PC-3 (cell line): ENCODE measurements around the gene C11orf21.

Experiments used
- CTCF ChIP-seq: fragments of 300-600 bp; sonication (generic); conservative IDR thresholded peaks from 2 replicates; pipeline ENCODE4 v1.5.1; 2017; ENCODE audit warnings: antibody characterized with exemption, low read depth, mild to moderate bottlenecking, low read length
- EZH2 ChIP-seq: fragments of 300-600 bp; sonication (generic); IDR thresholded peaks from one replicate; pipeline ENCODE4 v1.6.1; 2017; ENCODE audit warnings: antibody characterized with exemption, mild to moderate bottlenecking, low read length; ENCODE audit not compliant: unreplicated experiment
- EZH2phosphoT487 ChIP-seq: fragments of 300-600 bp; sonication (generic); IDR thresholded peaks from 2 replicates; pipeline ENCODE4 v1.6.1; 2018; ENCODE audit warnings: mild to moderate bottlenecking, antibody characterized with exemption, low read length, borderline replicate concordance

DNA sequence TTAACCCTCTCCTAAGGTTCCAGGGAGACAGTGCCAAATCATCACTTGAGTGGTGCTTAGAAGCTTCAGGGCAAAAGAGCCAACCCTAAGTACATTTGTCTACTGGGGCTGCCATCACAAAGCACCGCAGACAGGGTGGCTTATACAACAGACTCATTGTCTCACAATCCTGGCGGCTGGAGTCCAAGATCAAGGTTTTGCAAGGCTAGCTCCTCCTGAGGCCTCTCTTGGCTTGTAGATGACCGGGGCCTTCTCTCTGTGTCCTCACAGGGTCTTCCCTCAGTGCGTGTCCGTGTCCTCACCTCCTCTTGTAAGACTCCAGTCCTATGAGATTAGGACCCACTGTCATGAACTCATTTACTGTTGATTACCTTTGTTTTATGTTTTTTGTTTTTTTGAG, 41.3 kb upstream of the C11orf21 start:
- TF ChIP-seq CTCF (no peak), EZH2 (no peak), EZH2phosphoT487 (no peak)
